ENCODE results near the gene ATXN7. TPM values are rescaled to one million over a fixed set of nuclear protein-coding genes. Genes with fewer than 3 reads are reported as not detected.

The ATXN7 gene
- 12.2 TPM for polyA plus RNA-seq (2013, experiment 1 of 2)
- 13.6 TPM for polyA plus RNA-seq (2013, experiment 2 of 2)

DNA sequence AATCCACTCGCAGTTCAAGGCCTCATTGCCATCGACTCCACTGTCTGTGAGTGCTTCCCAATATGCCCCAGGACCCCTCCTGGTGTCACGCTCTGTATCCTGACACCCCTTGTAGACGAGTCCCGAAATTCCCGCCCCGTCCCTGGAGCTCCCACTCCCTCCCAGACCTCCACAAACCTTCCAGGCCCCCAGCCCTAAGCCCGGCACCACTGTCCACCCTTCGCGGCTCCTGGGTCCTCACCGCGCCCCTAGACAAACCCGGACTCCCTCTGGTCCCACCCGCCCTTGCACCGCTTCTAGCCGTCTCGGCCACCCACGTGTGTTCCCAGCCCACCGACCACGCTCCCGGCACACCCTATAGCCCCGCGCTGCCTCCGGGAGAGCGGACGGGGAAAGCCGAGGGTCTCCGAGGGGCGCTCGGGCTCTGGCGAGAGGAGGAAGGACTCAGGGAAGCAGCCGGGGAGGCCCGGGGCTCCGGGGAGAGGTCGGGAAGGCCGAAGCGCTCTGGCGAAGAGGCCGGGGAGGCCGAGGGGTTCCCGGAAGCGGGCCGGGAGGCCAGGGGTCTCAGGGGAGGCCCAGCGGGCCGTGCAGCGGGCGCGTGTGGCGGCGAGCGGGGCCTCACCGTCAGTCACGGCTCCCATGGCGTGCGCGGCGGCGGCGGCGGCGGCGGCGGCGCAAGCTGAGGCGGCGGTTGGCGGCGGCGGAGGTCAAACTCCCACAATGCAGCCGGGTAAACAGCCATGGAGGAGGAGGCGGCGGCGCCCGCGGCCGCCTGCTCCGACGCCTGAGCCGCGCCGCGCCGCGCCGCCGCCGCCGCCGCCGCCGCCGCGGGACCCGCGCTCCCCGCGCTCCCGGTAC is at the start of gene ATXN7, which contains the start of gene THOC7:
Gene ATXN7, plus strand, starts transcription at position 718 of the 858 bp plus-strand sequence. CDS start 48,732 bp downstream, outside the sequence.
Gene THOC7, minus strand, starts transcription at position 656 of the 858 bp plus-strand sequence. Its CDS starts 15 bp downstream, at position 641.
- peak within 1 kb of the TSS; percentile 96 for H2BK5ac ChIP-seq (ENCODE audit: low read length)
- WGBS (ENCODE audit: extremely low coverage, insufficient coverage, low lambda C conversion rate), result no CpG with 5 or more reads among the region's 98 CpGs
- peak within 1 kb of the TSS; percentile 97 for H2BK120ac ChIP-seq (ENCODE audit: low read depth, low read length)
- no peaks in the 10 kb centered on the region for H3K36me3 ChIP-seq (ENCODE audit: control insufficient read depth, insufficient read depth, low read length)
- peak within 1 kb of the TSS; percentile 92 for H3K4ac ChIP-seq (ENCODE audit: low read depth, low read length)
- H4K5ac ChIP-seq (ENCODE audit: low read length), result no peak within 1 kb of the TSS
- peak within 1 kb of the TSS; percentile 92 for H3K23ac ChIP-seq (ENCODE audit: low read length)
- peak within 1 kb of the TSS; percentile 85 for H3K27ac ChIP-seq (ENCODE audit: low read depth, low read length)
- peak within 1 kb of the TSS; percentile 99 for H3K9ac ChIP-seq (ENCODE audit: low read length)
- H3K4me3 ChIP-seq (ENCODE audit: low read length), result peak within 1 kb of the TSS; percentile 83
- no peak within 1 kb of the TSS for H2BK15ac ChIP-seq (replicated peaks; ENCODE audit: low read depth)
- H3K4me1 ChIP-seq (ENCODE audit: control insufficient read depth, low read depth, low read length), result peaks cover 11% of the 10 kb centered on the region
- H3K27me3 ChIP-seq (ENCODE audit: insufficient read depth, low read length, poor library complexity), result no peaks in the 10 kb centered on the region
- H3K79me1 ChIP-seq (ENCODE audit: low read length), result peaks cover 16% of the 10 kb centered on the region
- DNase-seq, result peak; percentile 74
- peak within 1 kb of the TSS; percentile 92 for H3K4me2 ChIP-seq (ENCODE audit: low read length)
- H2AK5ac ChIP-seq (ENCODE audit: low read length), result peak within 1 kb of the TSS; percentile 96
- H4K8ac ChIP-seq (ENCODE audit: low read depth, low read length), result peak within 1 kb of the TSS; percentile 97
- peak within 1 kb of the TSS; percentile 98 for H3K18ac ChIP-seq (ENCODE audit: low read length)
- peaks cover 52% of the 10 kb centered on the region for H3K79me2 ChIP-seq (ENCODE audit: control insufficient read depth, insufficient read depth, low read length)
- peak within 1 kb of the TSS; percentile 99 for H3K56ac ChIP-seq (ENCODE audit: low read length)

DNA sequence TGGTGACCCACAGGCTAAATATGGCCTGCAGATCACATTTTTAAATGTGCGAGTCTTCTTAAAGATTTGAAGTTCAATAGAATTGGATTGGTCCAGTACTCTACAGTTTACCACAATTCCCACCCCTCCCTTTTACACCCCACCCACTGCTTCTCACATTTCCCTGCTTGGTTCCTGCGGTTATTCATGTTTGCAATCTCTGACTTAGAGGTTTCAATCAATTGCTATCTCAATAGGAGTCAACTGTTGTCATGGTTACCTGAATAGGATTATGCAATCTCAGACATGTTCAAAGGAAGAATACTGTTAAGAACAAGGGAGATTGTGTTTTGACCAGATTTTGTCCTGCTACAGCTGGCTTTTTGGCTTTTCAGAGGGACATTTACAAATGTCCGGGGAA is 49.4 kb upstream of the ATXN7 start:
- no peak overlapping the region for H2BK15ac ChIP-seq (replicated peaks; ENCODE audit: low read depth)
- H3K27me3 ChIP-seq (ENCODE audit: insufficient read depth, low read length, poor library complexity), result no peaks in the 10 kb centered on the region
- no peaks in the 10 kb centered on the region for H3K36me3 ChIP-seq (ENCODE audit: control insufficient read depth, insufficient read depth, low read length)
- H2BK5ac ChIP-seq (ENCODE audit: low read length), result no peak overlapping the region
- H3K4ac ChIP-seq (ENCODE audit: low read depth, low read length), result no peak overlapping the region
- H4K5ac ChIP-seq (ENCODE audit: low read length), result no peak overlapping the region
- no peak overlapping the region for H3K4me3 ChIP-seq (ENCODE audit: low read length)
- H3K9ac ChIP-seq (ENCODE audit: low read length), result no peak overlapping the region
- no peak overlapping the region for H3K23ac ChIP-seq (ENCODE audit: low read length)
- no peak overlapping the region for H3K4me2 ChIP-seq (ENCODE audit: low read length)
- no peak overlapping the region for H2AK5ac ChIP-seq (ENCODE audit: low read length)
- H4K8ac ChIP-seq (ENCODE audit: low read depth, low read length), result no peak overlapping the region
- no peak overlapping the region for H3K56ac ChIP-seq (ENCODE audit: low read length)
- no peak overlapping the region for H2BK120ac ChIP-seq (ENCODE audit: low read depth, low read length)
- H3K27ac ChIP-seq (ENCODE audit: low read depth, low read length), result no peak overlapping the region
- H3K79me1 ChIP-seq (ENCODE audit: low read length), result no peaks in the 10 kb centered on the region
- peaks cover 3% of the 10 kb centered on the region for H3K4me1 ChIP-seq (ENCODE audit: control insufficient read depth, low read depth, low read length)
- DNase-seq, result peak; percentile 91
- no peak overlapping the region for H3K18ac ChIP-seq (ENCODE audit: low read length)
- no peaks in the 10 kb centered on the region for H3K79me2 ChIP-seq (ENCODE audit: control insufficient read depth, insufficient read depth, low read length)
- no CpG with 5 or more reads among the region's 3 CpGs for WGBS (ENCODE audit: extremely low coverage, insufficient coverage, low lambda C conversion rate)

DNA sequence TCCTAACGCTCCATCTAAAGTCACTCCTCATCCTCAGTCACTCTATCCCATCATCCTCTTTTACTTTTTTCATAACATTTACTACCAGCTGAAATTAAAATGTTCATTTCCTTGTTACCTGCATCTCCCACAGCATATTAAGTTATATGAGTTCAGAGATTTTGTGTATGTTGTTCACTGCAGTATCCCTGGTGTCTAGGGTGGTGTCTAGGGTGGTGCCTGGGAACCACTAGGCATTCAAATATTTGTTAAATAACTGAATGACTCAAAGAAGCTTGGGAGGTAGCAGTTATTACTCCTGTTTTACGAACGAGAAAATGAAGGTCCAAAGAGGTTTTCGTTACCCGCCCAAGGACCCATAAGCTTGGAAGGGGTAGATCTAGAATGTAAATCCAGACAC is 46.4 kb upstream of the ATXN7 start:
- Histone ChIP-seq H3K4me2 (ENCODE audit: low read length) (no peak overlapping the region), H3K79me2 (ENCODE audit: control insufficient read depth, insufficient read depth, low read length) (no peaks in the 10 kb centered on the region), H3K27me3 (ENCODE audit: insufficient read depth, low read length, poor library complexity) (no peaks in the 10 kb centered on the region), H3K56ac (ENCODE audit: low read length) (no peak overlapping the region), H4K8ac (ENCODE audit: low read depth, low read length) (no peak overlapping the region), H2BK120ac (ENCODE audit: low read depth, low read length) (no peak overlapping the region), H2BK15ac (replicated peaks; ENCODE audit: low read depth) (no peak overlapping the region), H3K4ac (ENCODE audit: low read depth, low read length) (no peak overlapping the region), H3K27ac (ENCODE audit: low read depth, low read length) (no peak overlapping the region), H3K23ac (ENCODE audit: low read length) (no peak overlapping the region), H3K4me1 (ENCODE audit: control insufficient read depth, low read depth, low read length) (peaks cover 3% of the 10 kb centered on the region), H4K5ac (ENCODE audit: low read length) (no peak overlapping the region), H2BK5ac (ENCODE audit: low read length) (no peak overlapping the region), H3K4me3 (ENCODE audit: low read length) (no peak overlapping the region), H2AK5ac (ENCODE audit: low read length) (no peak overlapping the region), H3K36me3 (ENCODE audit: control insufficient read depth, insufficient read depth, low read length) (no peaks in the 10 kb centered on the region), H3K79me1 (ENCODE audit: low read length) (no peaks in the 10 kb centered on the region), H3K9ac (ENCODE audit: low read length) (no peak overlapping the region), H3K18ac (ENCODE audit: low read length) (no peak overlapping the region)
- DNase-seq, result no peak
- WGBS (ENCODE audit: extremely low coverage, insufficient coverage, low lambda C conversion rate), result no CpG with 5 or more reads among the region's 5 CpGs

DNA sequence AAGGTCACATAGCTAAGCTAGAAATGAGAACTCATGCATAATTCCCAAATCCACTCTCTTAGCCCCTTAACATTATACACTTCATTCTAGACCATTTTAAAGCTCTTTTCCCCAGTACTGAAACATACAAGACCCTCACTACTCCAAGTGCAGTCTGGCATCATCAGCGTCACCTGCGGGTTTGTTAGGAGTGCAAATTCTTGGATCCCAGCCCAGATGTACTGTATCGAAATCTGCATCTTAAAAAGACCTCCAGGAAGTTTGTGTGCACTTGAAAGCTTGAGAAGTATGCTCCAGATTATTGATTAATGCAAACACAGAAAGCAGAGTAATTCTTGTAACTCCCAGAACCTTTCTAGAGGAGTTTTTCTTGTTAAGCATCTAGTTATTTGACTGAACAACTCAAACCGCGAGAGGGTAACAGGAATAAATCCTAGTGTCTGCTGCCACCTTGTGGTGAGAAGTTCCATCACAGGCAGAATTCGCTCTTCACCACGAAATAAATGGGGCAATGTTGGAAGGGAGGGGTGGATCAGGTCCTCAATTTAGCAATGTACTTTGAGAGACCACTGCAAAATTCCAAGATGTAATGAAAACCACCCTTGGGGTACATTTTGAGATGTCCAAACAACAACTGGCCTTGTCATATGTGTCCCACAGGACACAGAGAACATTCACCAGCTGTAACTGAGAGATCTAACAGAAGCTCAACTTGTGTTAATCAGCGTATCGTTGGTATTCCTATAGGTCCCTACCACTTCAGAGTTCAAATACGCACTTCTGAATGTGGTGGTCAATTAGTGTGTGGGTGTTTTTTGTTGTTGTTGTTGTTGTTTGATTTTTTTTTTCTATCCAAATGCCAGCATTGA is 45.2 kb upstream of the ATXN7 start:
- H2BK15ac ChIP-seq (replicated peaks; ENCODE audit: low read depth), result no peak overlapping the region
- H3K23ac ChIP-seq (ENCODE audit: low read length), result no peak overlapping the region
- no CpG with 5 or more reads among the region's 10 CpGs for WGBS (ENCODE audit: extremely low coverage, insufficient coverage, low lambda C conversion rate)
- H3K27me3 ChIP-seq (ENCODE audit: insufficient read depth, low read length, poor library complexity), result no peaks in the 10 kb centered on the region
- H3K18ac ChIP-seq (ENCODE audit: low read length), result no peak overlapping the region
- no peak overlapping the region for H2AK5ac ChIP-seq (ENCODE audit: low read length)
- no peaks in the 10 kb centered on the region for H3K79me2 ChIP-seq (ENCODE audit: control insufficient read depth, insufficient read depth, low read length)
- no peak overlapping the region for H3K27ac ChIP-seq (ENCODE audit: low read depth, low read length)
- no peak overlapping the region for H3K9ac ChIP-seq (ENCODE audit: low read length)
- H2BK120ac ChIP-seq (ENCODE audit: low read depth, low read length), result no peak overlapping the region
- peaks cover 3% of the 10 kb centered on the region for H3K4me1 ChIP-seq (ENCODE audit: control insufficient read depth, low read depth, low read length)
- no peaks in the 10 kb centered on the region for H3K36me3 ChIP-seq (ENCODE audit: control insufficient read depth, insufficient read depth, low read length)
- no peak overlapping the region for H3K56ac ChIP-seq (ENCODE audit: low read length)
- H4K8ac ChIP-seq (ENCODE audit: low read depth, low read length), result no peak overlapping the region
- H3K4ac ChIP-seq (ENCODE audit: low read depth, low read length), result no peak overlapping the region
- H3K4me3 ChIP-seq (ENCODE audit: low read length), result no peak overlapping the region
- H2BK5ac ChIP-seq (ENCODE audit: low read length), result no peak overlapping the region
- no peaks in the 10 kb centered on the region for H3K79me1 ChIP-seq (ENCODE audit: low read length)
- no peak overlapping the region for H4K5ac ChIP-seq (ENCODE audit: low read length)
- no peak overlapping the region for H3K4me2 ChIP-seq (ENCODE audit: low read length)
- DNase-seq, result peak; percentile 63

- Histone ChIP-seq H3K4ac (ENCODE audit: low read depth, low read length) (no peak within 1 kb of the TSS), H3K4me1 (ENCODE audit: control insufficient read depth, low read depth, low read length) (peaks cover 3% of the 10 kb centered on the region), H3K18ac (ENCODE audit: low read length) (no peak within 1 kb of the TSS), H3K27ac (ENCODE audit: low read depth, low read length) (no peak within 1 kb of the TSS), H3K79me2 (ENCODE audit: control insufficient read depth, insufficient read depth, low read length) (no peaks in the 10 kb centered on the region), H3K4me2 (ENCODE audit: low read length) (no peak within 1 kb of the TSS), H3K23ac (ENCODE audit: low read length) (no peak within 1 kb of the TSS), H3K36me3 (ENCODE audit: control insufficient read depth, insufficient read depth, low read length) (no peaks in the 10 kb centered on the region), H2BK15ac (replicated peaks; ENCODE audit: low read depth) (no peak within 1 kb of the TSS), H4K8ac (ENCODE audit: low read depth, low read length) (no peak within 1 kb of the TSS), H4K5ac (ENCODE audit: low read length) (no peak within 1 kb of the TSS), H2BK120ac (ENCODE audit: low read depth, low read length) (no peak within 1 kb of the TSS), H2AK5ac (ENCODE audit: low read length) (no peak within 1 kb of the TSS), H3K27me3 (ENCODE audit: insufficient read depth, low read length, poor library complexity) (no peaks in the 10 kb centered on the region), H2BK5ac (ENCODE audit: low read length) (no peak within 1 kb of the TSS), H3K79me1 (ENCODE audit: low read length) (no peaks in the 10 kb centered on the region), H3K56ac (ENCODE audit: low read length) (no peak within 1 kb of the TSS), H3K9ac (ENCODE audit: low read length) (no peak within 1 kb of the TSS), H3K4me3 (ENCODE audit: low read length) (no peak within 1 kb of the TSS)
- peak; percentile 30 for DNase-seq
- WGBS (ENCODE audit: extremely low coverage, insufficient coverage, low lambda C conversion rate), result no CpG with 5 or more reads among the region's 1 CpG
Observed at GRCh38 chr3:63819151-63819398, 44.6 kb upstream of the ATXN7 start, which contains the start of gene C3orf49. TSS of gene C3orf49 (plus strand) at chr3:63819299. CDS start at chr3:63819472, 173 bp downstream.

All from mesendoderm (in vitro differentiated cells).